MCF 10A (cell line): ENCODE measurements around the gene KCNJ2. TPM values are rescaled to one million over a fixed set of nuclear protein-coding genes. Genes with fewer than 3 reads are reported as not detected.

Experiments
- BruUV-seq: library from RNA; stranded (reverse); fragments of 400-500 nt; replicated peaks from 2 replicates; lab custom pipeline; 2021; lab: Mats Ljungman, UMichigan
- CTCF ChIA-PET: fragments of 300-600 bp; sonication (Branson Sonifier 250); formaldehyde crosslinking; extraction: SDS; loops from one replicate; lab custom pipeline; 2021; ENCODE audit warnings: antibody characterized with exemption, inconsistent platforms; lab: Yijun Ruan, JAX
- POLR2A ChIA-PET: fragments of 300-600, 350-650 bp; sonication (Branson Sonifier 250); formaldehyde crosslinking; extraction: SDS; loops from one replicate; lab custom pipeline; 2020; ENCODE audit warnings: antibody characterized with exemption, inconsistent platforms; lab: Yijun Ruan, JAX
- DNase-seq: peaks from one replicate; pipeline ENCODE4 v3.0.0-alpha.2; 2018; ENCODE audit not compliant: unreplicated experiment
- H3K27ac Mint-ChIP-seq: one replicate; pipeline ENCODE4 v1.8.0; 2022; ENCODE audit warnings: mild to moderate bottlenecking, low read depth, mixed read lengths; ENCODE audit not compliant: unreplicated experiment
- H3K27me3 Mint-ChIP-seq: one replicate; pipeline ENCODE4 v1.8.0; 2022; ENCODE audit warnings: mixed read lengths; ENCODE audit not compliant: insufficient read depth, unreplicated experiment
- H3K36me3 Mint-ChIP-seq: one replicate; pipeline ENCODE4 v1.8.0; 2022; ENCODE audit warnings: mild to moderate bottlenecking, moderate library complexity, mixed read lengths; ENCODE audit not compliant: insufficient read depth, unreplicated experiment
- H3K4me1 Mint-ChIP-seq: one replicate; pipeline ENCODE4 v1.8.0; 2022; ENCODE audit warnings: mixed read lengths; ENCODE audit not compliant: insufficient read depth, unreplicated experiment
- H3K4me3 Mint-ChIP-seq: one replicate; pipeline ENCODE4 v1.8.0; 2022; ENCODE audit warnings: mild to moderate bottlenecking, moderate library complexity, mixed read lengths; ENCODE audit not compliant: unreplicated experiment
- H3K9me3 Mint-ChIP-seq: one replicate; pipeline ENCODE4 v1.8.0; 2022; ENCODE audit warnings: mixed read lengths; ENCODE audit not compliant: unreplicated experiment
- intact Hi-C: fragments of 100-400 bp; cut with micrococcal nuclease; formaldehyde crosslinking; loops from 2 replicates; pipeline ENCODE4 v1.14.1; 2022
- total RNA-seq: library from RNA; stranded (reverse); gene quantifications from 2 replicates; pipeline ENCODE4 v1.2.3, GENCODE V29; 2022
- TF ChIP-seq, protein P1 (sequence below): fragments of 200-600 bp; IDR thresholded peaks from one replicate; pipeline ENCODE4 v1.8.0; 2022; ENCODE audit warnings: antibody characterized with exemption, mild to moderate bottlenecking; ENCODE audit not compliant: unreplicated experiment

Gene KCNJ2
- total RNA-seq, 1 experiment from 2014 or later, result 0.19 TPM

DNA sequence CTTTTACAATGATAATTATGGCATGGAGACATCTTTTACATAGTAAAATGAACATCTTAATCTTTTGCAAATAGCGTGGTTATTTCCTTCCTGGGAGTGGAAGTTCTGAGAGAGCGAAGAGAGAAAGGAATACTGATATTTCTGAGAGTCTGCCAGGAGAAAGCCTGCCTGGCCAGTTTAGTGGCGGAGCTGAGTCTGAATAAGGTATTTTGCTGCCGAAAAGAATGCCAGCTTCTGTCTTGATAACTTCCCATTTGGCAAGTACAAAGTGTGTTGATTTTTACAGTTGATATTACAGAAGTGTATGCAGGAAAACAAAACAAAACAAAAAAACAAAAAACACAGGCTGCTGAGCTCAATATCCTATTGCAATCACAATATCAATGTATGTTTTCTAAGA is 55.9 kb downstream of the KCNJ2 start:
- ChIA-PET POLR2A (interaction anchor here (0.9 to 1.4 kb wide), 2 partner anchors 9 to 297 kb away, joined by 3 read pairs; no protein-coding TSS in a partner anchor), CTCF (no interaction called here)
- TF ChIP-seq, protein P1, sequence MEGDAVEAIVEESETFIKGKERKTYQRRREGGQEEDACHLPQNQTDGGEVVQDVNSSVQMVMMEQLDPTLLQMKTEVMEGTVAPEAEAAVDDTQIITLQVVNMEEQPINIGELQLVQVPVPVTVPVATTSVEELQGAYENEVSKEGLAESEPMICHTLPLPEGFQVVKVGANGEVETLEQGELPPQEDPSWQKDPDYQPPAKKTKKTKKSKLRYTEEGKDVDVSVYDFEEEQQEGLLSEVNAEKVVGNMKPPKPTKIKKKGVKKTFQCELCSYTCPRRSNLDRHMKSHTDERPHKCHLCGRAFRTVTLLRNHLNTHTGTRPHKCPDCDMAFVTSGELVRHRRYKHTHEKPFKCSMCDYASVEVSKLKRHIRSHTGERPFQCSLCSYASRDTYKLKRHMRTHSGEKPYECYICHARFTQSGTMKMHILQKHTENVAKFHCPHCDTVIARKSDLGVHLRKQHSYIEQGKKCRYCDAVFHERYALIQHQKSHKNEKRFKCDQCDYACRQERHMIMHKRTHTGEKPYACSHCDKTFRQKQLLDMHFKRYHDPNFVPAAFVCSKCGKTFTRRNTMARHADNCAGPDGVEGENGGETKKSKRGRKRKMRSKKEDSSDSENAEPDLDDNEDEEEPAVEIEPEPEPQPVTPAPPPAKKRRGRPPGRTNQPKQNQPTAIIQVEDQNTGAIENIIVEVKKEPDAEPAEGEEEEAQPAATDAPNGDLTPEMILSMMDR, result no peak
- DNase-seq, result no peak
- H3K4me1 Mint-ChIP-seq, result peaks cover 7% of the 10 kb centered on the region
- intact Hi-C loops, result no loop called here
- H3K27me3 Mint-ChIP-seq, result no peaks in the 10 kb centered on the region
- no peaks in the 10 kb centered on the region for H3K9me3 Mint-ChIP-seq
- no TSS peak for BruUV-seq
- H3K27ac Mint-ChIP-seq, result no peak overlapping the region
- H3K36me3 Mint-ChIP-seq, result no peaks in the 10 kb centered on the region
- no peak overlapping the region for H3K4me3 Mint-ChIP-seq

Other genes with a start within 250 kb of the KCNJ2 start
- 0.42 TPM in 1 of 2 replicates, not detected in the other for gene KCNJ16, start 94.3 kb upstream of the KCNJ2 start, total RNA-seq